Activated CD4-positive, CD25-positive, alpha-beta regulatory T cell treated with anti-CD3 and anti-CD28 coated beads, Interleukin-2, amount 50 U/mL, for 24 hours (primary cell): ENCODE results near the gene MSLN.
"Not testable (repeated sequence)": the region's sequence is repeated elsewhere in the genome, so short reads cannot be mapped to it uniquely, and the experiment has no call there.

Experiments
- ATAC-seq, 2 donors: fragments of 150-1000 bp; cut with Tn5 transposase; one replicate each; pipeline ENCODE4 v1.10.0; 2021; ENCODE audit warnings: mild to moderate bottlenecking in 1 of 2, moderate library complexity in 1 of 2

Gene MSLN

GRCh38 chr16:761625-762513, 1.3 kb downstream of the MSLN start:
- ATAC-seq: no peak

- ATAC-seq: no peak
These were observed 2.2 kb downstream of the MSLN start for GRCh38 chr16:762595-763268.

- no peak for ATAC-seq
These were observed 3.0 kb downstream of the MSLN start for GRCh38 chr16:763369-764183.

GRCh38 chr16:764184-764750, 3.7 kb downstream of the MSLN start:
- ATAC-seq: no peak

- ATAC-seq: no peak
These were observed 4.4 kb downstream of the MSLN start for GRCh38 chr16:764848-765487.

- ATAC-seq: no peak
These were observed 4.9 kb downstream of the MSLN start for GRCh38 chr16:765488-765865.

GRCh38 chr16:766008-766819, 5.7 kb downstream of the MSLN start:
- no peak for ATAC-seq

GRCh38 chr16:766820-767640, 6.5 kb downstream of the MSLN start:
- no peak for ATAC-seq

GRCh38 chr16:767743-768235, 7.3 kb downstream of the MSLN start:
- ATAC-seq: no peak

GRCh38 chr16:768428-768827, 7.9 kb downstream of the MSLN start:
- no peak for ATAC-seq

GRCh38 chr16:769184-769784, 8.8 kb downstream of the MSLN start:
- ATAC-seq: no peak

- no peak for ATAC-seq
These were observed 9.4 kb downstream of the MSLN start for GRCh38 chr16:769934-770333.

- no peak for ATAC-seq
These were observed 9.9 kb downstream of the MSLN start for GRCh38 chr16:770411-770810.

- no peak for ATAC-seq
These were observed 12.4 kb downstream of the MSLN start for GRCh38 chr16:772959-773358.

GRCh38 chr16:774086-775001, 13.8 kb downstream of the MSLN start:
- ATAC-seq: no peak

GRCh38 chr16:775236-775796, 14.8 kb downstream of the MSLN start:
- no peak for ATAC-seq

- ATAC-seq: not testable (repeated sequence)
These were observed 15.8 kb downstream of the MSLN start for GRCh38 chr16:776298-776697.

GRCh38 chr16:776824-777223, 16.3 kb downstream of the MSLN start:
- no peak for ATAC-seq

GRCh38 chr16:777826-778225, 17.3 kb downstream of the MSLN start:
- ATAC-seq: no peak
